GM13977 (cell line): ENCODE results near the gene ADAMTSL5.

Experiments used
- DNase-seq: peaks from one replicate; pipeline ENCODE4 v3.0.0; 2012; ENCODE audit warnings: low spot score
- in situ Hi-C: fragments of 300-500 bp; cut with MboI; formaldehyde crosslinking; loops from one replicate; pipeline ENCODE4 v1.12.0; 2022; ENCODE audit warnings: low sequenced_read_pairs, low pct_unique_long_range_greater_than_20kb, mixed read lengths, inconsistent platforms; ENCODE audit not compliant: unreplicated experiment
- TF ChIP-seq, protein P1 (sequence below): IDR thresholded peaks from 2 replicates; pipeline ENCODE4 v1.5.1; 2012; ENCODE audit warnings: mild to moderate bottlenecking, control low read depth; ENCODE audit not compliant: insufficient read depth; ENCODE audit errors: extremely low read depth, missing control alignments

ADAMTSL5 gene

DNA sequence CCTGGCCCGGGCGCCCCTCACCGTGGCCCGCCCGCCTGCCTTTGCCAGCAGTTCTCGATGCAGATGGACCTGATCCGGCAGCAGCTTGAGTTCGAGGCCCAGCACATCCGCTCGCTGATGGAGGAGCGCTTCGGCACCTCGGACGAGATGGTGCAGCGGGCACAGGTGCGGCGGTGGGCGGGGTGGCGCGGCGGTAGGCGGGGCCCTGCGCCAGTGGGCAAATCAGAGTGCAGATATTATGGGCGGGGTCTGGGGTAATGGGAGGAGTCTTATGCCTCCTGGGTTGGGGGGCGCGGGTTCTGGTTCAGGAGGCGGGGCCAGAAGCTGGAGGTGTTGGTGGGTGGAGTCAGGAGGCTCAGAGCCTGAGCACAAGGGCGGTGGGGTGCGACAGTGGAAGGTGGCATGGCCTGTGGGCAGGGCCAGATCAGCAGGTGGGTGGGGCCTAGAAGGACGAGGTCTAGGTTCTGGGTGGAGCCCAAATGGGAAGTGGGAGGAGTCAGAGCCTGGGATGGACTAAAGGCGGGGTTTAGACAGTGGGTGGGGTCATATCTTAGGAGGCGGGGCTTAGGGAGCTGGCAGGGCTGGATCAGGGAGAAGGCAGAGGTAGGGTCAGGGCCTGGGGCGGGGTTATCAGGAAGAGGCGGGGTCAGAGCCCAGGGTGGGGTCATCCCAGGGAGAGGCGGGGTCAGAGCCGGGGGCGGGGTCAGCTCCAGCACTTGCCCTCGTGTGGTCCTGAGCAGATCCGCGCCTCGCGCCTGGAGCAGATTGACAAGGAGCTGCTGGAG is 57.3 kb downstream of the ADAMTSL5 start:
- TF ChIP-seq, protein P1, sequence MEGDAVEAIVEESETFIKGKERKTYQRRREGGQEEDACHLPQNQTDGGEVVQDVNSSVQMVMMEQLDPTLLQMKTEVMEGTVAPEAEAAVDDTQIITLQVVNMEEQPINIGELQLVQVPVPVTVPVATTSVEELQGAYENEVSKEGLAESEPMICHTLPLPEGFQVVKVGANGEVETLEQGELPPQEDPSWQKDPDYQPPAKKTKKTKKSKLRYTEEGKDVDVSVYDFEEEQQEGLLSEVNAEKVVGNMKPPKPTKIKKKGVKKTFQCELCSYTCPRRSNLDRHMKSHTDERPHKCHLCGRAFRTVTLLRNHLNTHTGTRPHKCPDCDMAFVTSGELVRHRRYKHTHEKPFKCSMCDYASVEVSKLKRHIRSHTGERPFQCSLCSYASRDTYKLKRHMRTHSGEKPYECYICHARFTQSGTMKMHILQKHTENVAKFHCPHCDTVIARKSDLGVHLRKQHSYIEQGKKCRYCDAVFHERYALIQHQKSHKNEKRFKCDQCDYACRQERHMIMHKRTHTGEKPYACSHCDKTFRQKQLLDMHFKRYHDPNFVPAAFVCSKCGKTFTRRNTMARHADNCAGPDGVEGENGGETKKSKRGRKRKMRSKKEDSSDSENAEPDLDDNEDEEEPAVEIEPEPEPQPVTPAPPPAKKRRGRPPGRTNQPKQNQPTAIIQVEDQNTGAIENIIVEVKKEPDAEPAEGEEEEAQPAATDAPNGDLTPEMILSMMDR, result no peak
- in situ Hi-C loops, result no loop called here
- DNase-seq, result peak; percentile 89
